IMR-90 (cell line): ENCODE results near the gene GALNT6.

Experiments
- BHLHE40 ChIP-seq: fragments of 150-350 bp; IDR thresholded peaks from 2 replicates; pipeline ENCODE4 v1.6.1; 2016; ENCODE audit warnings: mild to moderate bottlenecking, low read depth, low read length
- CEBPB ChIP-seq: IDR thresholded peaks from 2 replicates; pipeline ENCODE4 v1.6.1; 2012; ENCODE audit warnings: low read depth, low read length, improper control_type of control experiment
- CTCF ChIP-seq: conservative IDR thresholded peaks from 2 replicates; pipeline ENCODE4 v1.5.1; 2012; ENCODE audit warnings: mild to moderate bottlenecking, low read depth, low read length, improper control_type of control experiment
- ELK1 ChIP-seq: fragments of 150-350 bp; IDR thresholded peaks from 2 replicates; pipeline ENCODE4 v1.6.1; 2016; ENCODE audit warnings: low read depth, mild to moderate bottlenecking, low read length, moderate library complexity, borderline replicate concordance
- FOS ChIP-seq: fragments of 150-350 bp; IDR thresholded peaks from 2 replicates; pipeline ENCODE4 v1.6.1; 2016; ENCODE audit warnings: low read depth, low read length
- MAFK ChIP-seq: IDR thresholded peaks from 2 replicates; pipeline ENCODE4 v1.6.1; 2012; ENCODE audit warnings: low read depth, low read length, improper control_type of control experiment
- POLR2A ChIP-seq: IDR thresholded peaks from 2 replicates; pipeline ENCODE4 v1.6.1; 2012; ENCODE audit warnings: mild to moderate bottlenecking, low read depth, low read length
- RAD21 ChIP-seq: IDR thresholded peaks from 2 replicates; pipeline ENCODE4 v1.6.1; 2012; ENCODE audit warnings: low read length, improper control_type of control experiment
- RFX5 ChIP-seq: IDR thresholded peaks from 2 replicates; pipeline ENCODE4 v1.8.0; 2012; ENCODE audit warnings: low read depth, mild to moderate bottlenecking, low read length, moderate library complexity
- SMC3 ChIP-seq: fragments of 150-350 bp; IDR thresholded peaks from 2 replicates; pipeline ENCODE4 v1.6.1; 2016; ENCODE audit warnings: low read depth, mild to moderate bottlenecking, antibody characterized with exemption, low read length, moderate library complexity
- USF2 ChIP-seq: fragments of 150-350 bp; IDR thresholded peaks from 2 replicates; pipeline ENCODE4 v1.6.1; 2017; ENCODE audit warnings: mild to moderate bottlenecking, antibody characterized with exemption, low read length, low read depth

- TF ChIP-seq CTCF (no peak), MAFK (no peak), RAD21 (no peak), POLR2A (no peak), USF2 (no peak), BHLHE40 (no peak), RFX5 (no peak), SMC3 (no peak), FOS (no peak), CEBPB (no peak), ELK1 (no peak)
Measured at GRCh38 chr12:51320311-51320694, 70.9 kb downstream of the GALNT6 start.
